Esophagus muscularis mucosa (tissue), 4 donors: ENCODE data around the gene SGK2.

ENCODE experiments used
- CTCF ChIP-seq, 3 experiments: fragments of 200-600 bp in 2 of 3; fragments of 450-650 bp in 1 of 3; sonication (generic) in 2 of 3; IDR thresholded peaks; one replicate each; pipeline ENCODE4 v1.5.1; 2017 to 2019; ENCODE audit warnings: antibody characterized with exemption in 3 of 3, mild to moderate bottlenecking in 2 of 3, moderate library complexity in 1 of 3
- EP300 ChIP-seq: sonication (generic); formaldehyde crosslinking; IDR thresholded peaks from one replicate; pipeline ENCODE4 v1.6.1; 2017; ENCODE audit warnings: antibody characterized with exemption
- POLR2A ChIP-seq: fragments of 450-650 bp; IDR thresholded peaks from one replicate; pipeline ENCODE4 v1.6.1; 2017; ENCODE audit warnings: antibody characterized with exemption, moderate library complexity, mild to moderate bottlenecking, low read depth

- no peak for TF ChIP-seq CTCF (IDR thresholded peaks at IDR 0.05)
- TF ChIP-seq EP300 = no peak
- no peak for TF ChIP-seq POLR2A
Measured at GRCh38 chr20:43532416-43533055, 26.3 kb upstream of the SGK2 start.
